Peyer's patch (tissue), 4 donors: ENCODE results near the gene TYMS.

ENCODE experiments used
- POLR2A ChIP-seq, 2 donors: fragments of 450-650 bp; IDR thresholded peaks; one replicate each; pipeline ENCODE4 v1.5.1; 2017; ENCODE audit warnings: antibody characterized with exemption in 2 of 2, mild to moderate bottlenecking in 2 of 2, moderate library complexity in 2 of 2
- TF ChIP-seq, protein P1 (sequence below), 6 experiments: fragments of 450-650 bp in 4 of 6; fragments of 200-600 bp in 2 of 6; sonication (generic) in 1 of 6; IDR thresholded peaks; one replicate each; pipeline ENCODE4 v1.5.1; 2017 to 2019; ENCODE audit warnings: antibody characterized with exemption in 6 of 6, mild to moderate bottlenecking in 3 of 6, moderate library complexity in 1 of 6

DNA sequence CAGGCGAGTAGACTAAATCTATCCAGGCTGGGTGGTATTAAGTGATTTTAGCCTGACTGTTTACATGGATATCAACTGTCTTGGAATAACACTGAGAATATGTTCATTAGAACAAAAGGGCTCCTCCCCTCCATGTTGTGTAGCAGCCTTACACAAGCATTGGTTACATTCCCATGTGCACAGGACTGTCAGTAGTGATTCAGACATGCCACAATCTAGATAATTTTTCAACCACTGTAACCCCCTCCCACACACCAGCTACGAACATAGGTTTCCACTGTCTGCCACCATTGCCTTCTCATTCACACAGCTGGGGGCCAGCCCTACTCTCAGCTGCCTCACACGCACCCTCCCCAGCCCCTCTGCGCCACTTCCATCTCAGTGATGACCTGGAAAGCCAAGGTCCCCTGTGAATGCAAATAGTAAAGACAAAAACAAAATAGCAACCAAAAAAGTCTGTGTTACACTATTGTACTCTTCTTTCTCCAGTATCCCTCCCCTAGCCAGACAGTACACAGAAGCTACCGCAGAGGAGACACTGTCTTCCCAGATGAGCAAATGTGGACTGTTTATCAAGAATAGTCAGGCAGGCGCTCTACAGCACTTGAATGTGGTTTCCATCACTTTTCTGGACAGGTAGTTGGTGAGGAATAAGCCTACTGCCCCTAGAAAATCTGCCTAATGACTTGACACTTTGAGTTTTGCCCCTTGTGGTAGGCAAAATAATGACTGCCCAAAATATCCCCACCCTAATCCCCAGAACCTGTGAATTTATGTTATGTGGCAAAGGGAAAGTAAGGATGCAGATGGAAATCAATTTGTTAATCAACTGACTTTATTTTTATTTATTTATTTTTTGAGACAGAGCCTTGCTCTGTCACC is 27.9 kb upstream of the TYMS start:
- TF ChIP-seq, protein P1, sequence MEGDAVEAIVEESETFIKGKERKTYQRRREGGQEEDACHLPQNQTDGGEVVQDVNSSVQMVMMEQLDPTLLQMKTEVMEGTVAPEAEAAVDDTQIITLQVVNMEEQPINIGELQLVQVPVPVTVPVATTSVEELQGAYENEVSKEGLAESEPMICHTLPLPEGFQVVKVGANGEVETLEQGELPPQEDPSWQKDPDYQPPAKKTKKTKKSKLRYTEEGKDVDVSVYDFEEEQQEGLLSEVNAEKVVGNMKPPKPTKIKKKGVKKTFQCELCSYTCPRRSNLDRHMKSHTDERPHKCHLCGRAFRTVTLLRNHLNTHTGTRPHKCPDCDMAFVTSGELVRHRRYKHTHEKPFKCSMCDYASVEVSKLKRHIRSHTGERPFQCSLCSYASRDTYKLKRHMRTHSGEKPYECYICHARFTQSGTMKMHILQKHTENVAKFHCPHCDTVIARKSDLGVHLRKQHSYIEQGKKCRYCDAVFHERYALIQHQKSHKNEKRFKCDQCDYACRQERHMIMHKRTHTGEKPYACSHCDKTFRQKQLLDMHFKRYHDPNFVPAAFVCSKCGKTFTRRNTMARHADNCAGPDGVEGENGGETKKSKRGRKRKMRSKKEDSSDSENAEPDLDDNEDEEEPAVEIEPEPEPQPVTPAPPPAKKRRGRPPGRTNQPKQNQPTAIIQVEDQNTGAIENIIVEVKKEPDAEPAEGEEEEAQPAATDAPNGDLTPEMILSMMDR (IDR thresholded peaks at IDR 0.05): no peak
- no peak for TF ChIP-seq POLR2A (IDR thresholded peaks at IDR 0.05)
